GM23248 (cell line): ENCODE measurements around the gene IBSP.

Experiments
- EZH2 ChIP-seq: fragments of 200-600 bp; sonication (generic); IDR thresholded peaks from 2 replicates; pipeline ENCODE4 v1.6.1; 2018; ENCODE audit warnings: antibody characterized with exemption, mild to moderate bottlenecking; ENCODE audit not compliant: insufficient read depth, poor library complexity, severe bottlenecking
- EZH2phosphoT487 ChIP-seq: fragments of 200-600 bp; sonication (generic); IDR thresholded peaks from 2 replicates; pipeline ENCODE4 v1.6.1; 2018; ENCODE audit warnings: antibody characterized with exemption, moderate library complexity, mild to moderate bottlenecking, low read depth; ENCODE audit not compliant: insufficient read depth

GRCh38 chr4:87856816-87857215, 57.5 kb downstream of the IBSP start:
- TF ChIP-seq EZH2 (no peak), EZH2phosphoT487 (no peak)
